ENCODE measurements around the gene NFX1.
"Not testable (repeated sequence)": the region's sequence is repeated elsewhere in the genome, so short reads cannot be mapped to it uniquely, and the experiment has no call there.

NFX1 gene

GRCh38 chr9:33393581-33393980 is 103.3 kb downstream of the NFX1 start:
- DNase-seq, result no peak

GRCh38 chr9:33393986-33394385 is 103.7 kb downstream of the NFX1 start:
- DNase-seq, result not testable (repeated sequence)

- not testable (repeated sequence) for DNase-seq
These were observed 105.0 kb downstream of the NFX1 start for GRCh38 chr9:33395159-33395879.

- DNase-seq, result not testable (repeated sequence)
These were observed 107.5 kb downstream of the NFX1 start for GRCh38 chr9:33397801-33398200.

GRCh38 chr9:33399047-33399446 is 108.7 kb downstream of the NFX1 start:
- DNase-seq, result not testable (repeated sequence)

GRCh38 chr9:33401809-33402208 is 111.5 kb downstream of the NFX1 start:
- not testable (repeated sequence) for DNase-seq

- not testable (repeated sequence) for DNase-seq
These were observed 112.1 kb downstream of the NFX1 start, which contains the start of gene AQP7 for GRCh38 chr9:33402371-33402770. Gene AQP7 (minus strand): TSS chr9:33402568. CDS start chr9:33401262, 1,306 bp downstream.

GRCh38 chr9:33403941-33404787 is 113.8 kb downstream of the NFX1 start:
- DNase-seq, result no peak

GRCh38 chr9:33404788-33405362 is 114.6 kb downstream of the NFX1 start:
- DNase-seq, result no peak

GRCh38 chr9:33407061-33407460 is 116.7 kb downstream of the NFX1 start:
- DNase-seq, result no peak

- DNase-seq, result no peak
These were observed 117.8 kb downstream of the NFX1 start for GRCh38 chr9:33408087-33408486.

- DNase-seq, result no peak
These were observed 124.0 kb downstream of the NFX1 start for GRCh38 chr9:33414268-33414667.

- no peak for DNase-seq
These were observed 124.7 kb downstream of the NFX1 start for GRCh38 chr9:33414889-33415500.

- peak; percentile 84 to 86 for DNase-seq
These were observed 125.3 kb downstream of the NFX1 start for GRCh38 chr9:33415501-33416038.

- DNase-seq, result peak; percentile 29 to 30
These were observed 126.7 kb downstream of the NFX1 start for GRCh38 chr9:33416996-33417395.

GRCh38 chr9:33418090-33418489 is 127.8 kb downstream of the NFX1 start:
- no peak for DNase-seq

- DNase-seq, result no peak
These were observed 129.5 kb downstream of the NFX1 start for GRCh38 chr9:33419708-33420303.

Data from activated CD4-positive, alpha-beta T cell treated with anti-CD3 and anti-CD28 coated beads, Interleukin-2, amount 50 U/mL, for 4 hours (primary cell).